ENCODE measurements around the gene GDF9. TPM values are rescaled to one million over a fixed set of nuclear protein-coding genes. Genes with fewer than 3 reads are reported as not detected.

Gene GDF9
- total RNA-seq, 2 experiments from 2014 or later, result 0.66 to 2.2 TPM

DNA sequence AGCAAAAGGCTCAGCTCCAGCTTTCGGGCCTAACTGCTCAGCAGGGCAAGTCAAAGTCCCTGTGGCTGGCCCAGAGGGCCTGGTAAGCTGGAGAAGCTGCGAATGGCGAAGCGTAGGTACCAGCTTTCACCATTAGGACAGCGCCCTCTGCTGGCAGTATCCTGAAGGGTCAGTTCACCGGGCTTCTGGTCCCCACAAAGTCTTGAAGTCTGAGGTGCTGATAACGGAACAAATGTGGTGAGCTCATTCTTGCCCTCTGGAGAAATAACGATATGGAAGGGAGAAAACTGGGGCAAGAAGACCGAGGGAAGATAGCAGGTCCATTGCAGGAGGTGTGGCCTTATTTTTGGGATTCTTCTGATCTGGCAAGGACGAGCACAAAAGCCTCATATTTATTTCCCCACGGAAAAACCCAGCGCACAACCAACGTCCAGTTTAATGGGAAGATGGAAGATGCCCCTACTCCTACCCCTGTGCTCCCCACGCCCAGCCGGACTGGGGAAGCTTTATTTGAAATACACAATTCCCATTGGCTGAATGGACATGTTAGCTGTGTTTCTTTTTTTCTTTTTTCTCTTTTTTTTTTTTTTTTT is 46.0 kb downstream of the GDF9 start:
- POLR2A ChIA-PET, result interaction anchor here (0.6 to 1.6 kb wide), 8 partner anchors 11 to 444 kb away, joined by 3 to 6 read pairs (median 3); partner anchors contain the start of gene RAD50

DNA sequence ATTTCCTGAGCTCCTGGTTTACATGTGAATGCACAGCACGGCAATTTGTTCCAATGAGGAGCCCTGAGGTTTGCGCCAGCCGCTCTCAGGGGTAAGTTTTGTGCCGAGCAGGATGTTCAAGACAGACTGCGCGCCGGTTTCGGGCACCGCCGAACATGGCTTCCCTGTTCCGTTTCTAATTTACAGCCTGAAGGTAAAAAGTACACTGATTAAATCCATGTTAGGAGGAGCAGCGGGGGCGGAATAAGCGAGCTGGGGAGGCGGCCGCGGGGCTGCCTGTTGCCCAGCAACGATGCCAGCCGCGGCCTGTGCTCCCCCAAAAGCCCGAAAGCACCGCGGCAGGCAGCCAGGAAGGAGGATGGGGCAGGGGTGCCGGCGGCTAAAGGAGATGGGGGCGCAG is 46.8 kb downstream of the GDF9 start:
- Histone ChIP-seq H3K4me2 (ENCODE audit: low read length) (no peak overlapping the region), H3K79me2 (ENCODE audit: insufficient read depth, low read depth, low read length) (no peaks in the 10 kb centered on the region), H3K9me3 (ENCODE audit: low read length) (no peaks in the 10 kb centered on the region), H3K4me3 (ENCODE audit: low read depth, low read length, poor library complexity, severe bottlenecking) (no peak overlapping the region), H3K27ac (ENCODE audit: low read depth, low read length, poor library complexity, severe bottlenecking) (no peak overlapping the region), H3K4me1 (ENCODE audit: insufficient read depth, low read length, poor library complexity, severe bottlenecking) (no peaks in the 10 kb centered on the region), H2AFZ (ENCODE audit: low read length) (no peak overlapping the region), H3K9me2 (ENCODE audit: insufficient read depth, low read length) (no peaks in the 10 kb centered on the region), H4K20me1 (ENCODE audit: insufficient read depth, low read length) (no peaks in the 10 kb centered on the region), H3K36me3 (ENCODE audit: insufficient read depth, low read length) (no peaks in the 10 kb centered on the region)
- TF ChIP-seq, protein P1, sequence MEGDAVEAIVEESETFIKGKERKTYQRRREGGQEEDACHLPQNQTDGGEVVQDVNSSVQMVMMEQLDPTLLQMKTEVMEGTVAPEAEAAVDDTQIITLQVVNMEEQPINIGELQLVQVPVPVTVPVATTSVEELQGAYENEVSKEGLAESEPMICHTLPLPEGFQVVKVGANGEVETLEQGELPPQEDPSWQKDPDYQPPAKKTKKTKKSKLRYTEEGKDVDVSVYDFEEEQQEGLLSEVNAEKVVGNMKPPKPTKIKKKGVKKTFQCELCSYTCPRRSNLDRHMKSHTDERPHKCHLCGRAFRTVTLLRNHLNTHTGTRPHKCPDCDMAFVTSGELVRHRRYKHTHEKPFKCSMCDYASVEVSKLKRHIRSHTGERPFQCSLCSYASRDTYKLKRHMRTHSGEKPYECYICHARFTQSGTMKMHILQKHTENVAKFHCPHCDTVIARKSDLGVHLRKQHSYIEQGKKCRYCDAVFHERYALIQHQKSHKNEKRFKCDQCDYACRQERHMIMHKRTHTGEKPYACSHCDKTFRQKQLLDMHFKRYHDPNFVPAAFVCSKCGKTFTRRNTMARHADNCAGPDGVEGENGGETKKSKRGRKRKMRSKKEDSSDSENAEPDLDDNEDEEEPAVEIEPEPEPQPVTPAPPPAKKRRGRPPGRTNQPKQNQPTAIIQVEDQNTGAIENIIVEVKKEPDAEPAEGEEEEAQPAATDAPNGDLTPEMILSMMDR (conservative IDR thresholded peaks at IDR 0.05; ENCODE audit: low read length), result no peak
- TF ChIP-seq EZH2phosphoT487 (IDR thresholded peaks at IDR 0.05; ENCODE audit: borderline replicate concordance, low read depth, low read length), result no peak
- no TSS peak for BruUV-seq (replicated peaks)
- POLR2A ChIA-PET, result interaction anchor here (1.6 kb wide), 1 partner anchor 12 kb away, joined by 3 read pairs; no protein-coding TSS in a partner anchor
- intact Hi-C loops (cut with micrococcal nuclease; ENCODE audit: unreplicated experiment), result no loop called here
- CTCF ChIA-PET (ENCODE audit: unreplicated experiment), result interaction anchor here (1.1 to 1.2 kb wide), 2 partner anchors 310 to 317 kb away, joined by 4 read pairs; no protein-coding TSS in a partner anchor
- no peak for DNase-seq (ENCODE audit: low spot score)

More for the DNA sequence above, 46.0 kb downstream of the GDF9 start:
- Histone ChIP-seq H3K27ac (ENCODE audit: low read depth, low read length, poor library complexity, severe bottlenecking) (no peak overlapping the region), H3K4me3 (ENCODE audit: low read depth, low read length, poor library complexity, severe bottlenecking) (no peak overlapping the region), H3K36me3 (ENCODE audit: insufficient read depth, low read length) (no peaks in the 10 kb centered on the region), H3K9me3 (ENCODE audit: low read length) (no peaks in the 10 kb centered on the region), H3K4me2 (ENCODE audit: low read length) (no peak overlapping the region), H3K4me1 (ENCODE audit: insufficient read depth, low read length, poor library complexity, severe bottlenecking) (no peaks in the 10 kb centered on the region), H3K79me2 (ENCODE audit: insufficient read depth, low read depth, low read length) (no peaks in the 10 kb centered on the region), H2AFZ (ENCODE audit: low read length) (no peak overlapping the region), H3K9me2 (ENCODE audit: insufficient read depth, low read length) (no peaks in the 10 kb centered on the region), H4K20me1 (ENCODE audit: insufficient read depth, low read length) (no peaks in the 10 kb centered on the region)
- no TSS peak for BruUV-seq (replicated peaks)
- CTCF ChIA-PET (ENCODE audit: unreplicated experiment), result interaction anchor here (1.0 to 1.2 kb wide), 3 partner anchors 12 to 318 kb away, joined by 4 read pairs; no protein-coding TSS in a partner anchor
- peak; percentile 84 for DNase-seq (ENCODE audit: low spot score)
- intact Hi-C loops (cut with micrococcal nuclease; ENCODE audit: unreplicated experiment), result loop anchor here (1.0 to 5.0 kb wide), 3 partner anchors 158 to 435 kb away; no protein-coding TSS in a partner anchor
- TF ChIP-seq, protein P1 (conservative IDR thresholded peaks at IDR 0.05; ENCODE audit: low read length), result peak; percentile 95
- TF ChIP-seq EZH2phosphoT487 (IDR thresholded peaks at IDR 0.05; ENCODE audit: borderline replicate concordance, low read depth, low read length), result no peak

DNA sequence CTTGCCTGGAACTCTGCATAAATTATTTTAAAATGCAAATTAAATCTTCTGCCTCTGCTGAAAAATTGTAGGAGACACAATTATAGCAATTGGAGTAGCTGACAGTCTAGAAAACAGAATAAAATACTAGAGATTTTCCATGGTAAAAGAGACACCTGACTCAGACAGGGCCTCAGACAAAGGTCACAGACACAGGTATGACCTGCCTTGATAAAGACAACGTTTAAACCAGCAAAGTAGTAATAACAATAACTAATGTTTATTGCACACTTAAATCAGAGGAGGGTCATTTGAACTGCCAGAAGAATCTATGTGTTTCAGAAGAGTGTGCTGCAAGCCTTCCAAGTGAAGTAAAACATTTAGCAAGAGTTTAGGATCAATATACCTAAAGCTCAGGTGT is 49.3 kb downstream of the GDF9 start:
- H3K36me3 ChIP-seq (ENCODE audit: insufficient read depth, low read length), result no peaks in the 10 kb centered on the region
- no peak overlapping the region for H3K4me3 ChIP-seq (ENCODE audit: low read depth, low read length, poor library complexity, severe bottlenecking)
- no peak overlapping the region for H3K4me2 ChIP-seq (ENCODE audit: low read length)
- H3K9me2 ChIP-seq (ENCODE audit: insufficient read depth, low read length), result no peaks in the 10 kb centered on the region
- BruUV-seq (replicated peaks), result no TSS peak
- intact Hi-C loops (cut with micrococcal nuclease; ENCODE audit: unreplicated experiment), result no loop called here
- no peak overlapping the region for H3K27ac ChIP-seq (ENCODE audit: low read depth, low read length, poor library complexity, severe bottlenecking)
- H2AFZ ChIP-seq (ENCODE audit: low read length), result no peak overlapping the region
- no peaks in the 10 kb centered on the region for H3K4me1 ChIP-seq (ENCODE audit: insufficient read depth, low read length, poor library complexity, severe bottlenecking)
- no peaks in the 10 kb centered on the region for H3K79me2 ChIP-seq (ENCODE audit: insufficient read depth, low read depth, low read length)
- no peak for DNase-seq (ENCODE audit: low spot score)
- TF ChIP-seq EZH2phosphoT487 (IDR thresholded peaks at IDR 0.05; ENCODE audit: borderline replicate concordance, low read depth, low read length), result no peak
- TF ChIP-seq, protein P1 (conservative IDR thresholded peaks at IDR 0.05; ENCODE audit: low read length), result no peak
- POLR2A ChIA-PET, result interaction anchor here (1.0 kb wide), 1 partner anchor 80 kb away, joined by 3 read pairs; the partner anchor contains the start of gene KIF3A
- CTCF ChIA-PET (ENCODE audit: unreplicated experiment), result no interaction called here
- H3K9me3 ChIP-seq (ENCODE audit: low read length), result no peaks in the 10 kb centered on the region
- H4K20me1 ChIP-seq (ENCODE audit: insufficient read depth, low read length), result no peaks in the 10 kb centered on the region

All from OCI-LY7 (cell line).